K562 (cell line): Measurements from ENCODE around the gene PLXNA2. TPM values are rescaled to one million over a fixed set of nuclear protein-coding genes. Genes with fewer than 3 reads are reported as not detected.

Source experiments
- HMG20B ChIP-seq: fragments of 250-450 bp; sonication (Bioruptor Pico); IDR thresholded peaks from 2 replicates; pipeline ENCODE4 v1.5.0; 2021; ENCODE audit warnings: mild to moderate bottlenecking
- PTBP1 ChIP-seq: fragments of 200-400 bp; formaldehyde crosslinking; IDR thresholded peaks from 2 replicates; pipeline ENCODE4 v1.6.1; 2017; ENCODE audit warnings: low read depth, low read length
- RBFOX2 ChIP-seq: fragments of 200-400 bp; formaldehyde crosslinking; IDR thresholded peaks from 2 replicates; pipeline ENCODE4 v1.6.1; 2017; ENCODE audit warnings: low read depth, mild to moderate bottlenecking, low read length, moderate library complexity
- SFPQ ChIP-seq: fragments of 200-400 bp; formaldehyde crosslinking; IDR thresholded peaks from 2 replicates; pipeline ENCODE4 v1.6.1; 2017; ENCODE audit warnings: mild to moderate bottlenecking, low read depth, low read length, moderate library complexity
- YBX1 ChIP-seq: fragments of 450-650 bp; IDR thresholded peaks from 2 replicates; pipeline ENCODE4 v1.7.1; 2016; ENCODE audit warnings: mild to moderate bottlenecking
- polyA plus RNA-seq, 8 experiments: library from polyadenylated mRNA; depleted of rRNA in 4 of 8; stranded (reverse) in 5 of 8; unstranded in 3 of 8; fragments of >200 nt; fragmentation: Nextera tagmentation in 2 of 8; fragmentation: Illumina TruSeq in 1 of 8; extraction: Ambion mirVana in 2 of 8; extraction: Trizol in 1 of 8; gene quantifications; 2 replicates each; pipeline versions ENCODE4 v1.2.1 to v1.2.3, GENCODE V29; 2011 to 2014; ENCODE audit warnings: inconsistent platforms in 1 of 8, missing spikeins in 1 of 8
- total RNA-seq, 7 experiments: library from RNA; depleted of rRNA in 6 of 7; stranded (reverse); fragments of >200 nt in 6 of 7; fragmentation: Illumina TruSeq in 2 of 7; extraction: Trizol in 2 of 7; gene quantifications; 2 replicates each; pipeline versions ENCODE4 v1.2.1 to v1.2.3, GENCODE V29; 2011 to 2021; ENCODE audit warnings: low replicate concordance in 1 of 7
- TF ChIP-seq, protein P1 (sequence below): sonication (generic); formaldehyde crosslinking; IDR thresholded peaks from 2 replicates; pipeline ENCODE4 v1.8.1; 2023; ENCODE audit warnings: missing genetic modification reagents, mild to moderate bottlenecking, borderline replicate concordance
- TF ChIP-seq, protein P2 (sequence below): sonication (generic); formaldehyde crosslinking; IDR thresholded peaks from 2 replicates; pipeline ENCODE4 v1.4.0; 2020; ENCODE audit warnings: mild to moderate bottlenecking, missing genetic modification reagents
- TF ChIP-seq, protein P3 (sequence below), 2 experiments: IDR thresholded peaks in 1 of 2; conservative IDR thresholded peaks in 1 of 2; 2 replicates each; pipeline ENCODE4 v1.6.1; 2016; ENCODE audit warnings: low read depth in 2 of 2, mild to moderate bottlenecking in 1 of 2, missing compliant biosample characterization in 1 of 2, missing genetic modification characterization in 1 of 2, moderate library complexity in 1 of 2
- TF ChIP-seq, protein P4 (sequence below): fragments of 450-650 bp; formaldehyde crosslinking; IDR thresholded peaks from 2 replicates; pipeline ENCODE4 v1.4.0; 2020; ENCODE audit warnings: mild to moderate bottlenecking, mixed read lengths
- TF ChIP-seq, protein P5 (sequence below): fragments of 450-650 bp; IDR thresholded peaks from 2 replicates; pipeline ENCODE4 v1.6.1; 2016; ENCODE audit warnings: borderline replicate concordance

PLXNA2 gene
- total and polyA plus RNA-seq, 9 of the 15 experiments (the other 6 are each of a cell fraction or from before 2014, with no cell fraction given): 0.01 to 1.3 (median 0.32) TPM

GRCh38 chr1:208206092-208206698, 38.0 kb downstream of the PLXNA2 start (continued):
- TF ChIP-seq, protein P1, sequence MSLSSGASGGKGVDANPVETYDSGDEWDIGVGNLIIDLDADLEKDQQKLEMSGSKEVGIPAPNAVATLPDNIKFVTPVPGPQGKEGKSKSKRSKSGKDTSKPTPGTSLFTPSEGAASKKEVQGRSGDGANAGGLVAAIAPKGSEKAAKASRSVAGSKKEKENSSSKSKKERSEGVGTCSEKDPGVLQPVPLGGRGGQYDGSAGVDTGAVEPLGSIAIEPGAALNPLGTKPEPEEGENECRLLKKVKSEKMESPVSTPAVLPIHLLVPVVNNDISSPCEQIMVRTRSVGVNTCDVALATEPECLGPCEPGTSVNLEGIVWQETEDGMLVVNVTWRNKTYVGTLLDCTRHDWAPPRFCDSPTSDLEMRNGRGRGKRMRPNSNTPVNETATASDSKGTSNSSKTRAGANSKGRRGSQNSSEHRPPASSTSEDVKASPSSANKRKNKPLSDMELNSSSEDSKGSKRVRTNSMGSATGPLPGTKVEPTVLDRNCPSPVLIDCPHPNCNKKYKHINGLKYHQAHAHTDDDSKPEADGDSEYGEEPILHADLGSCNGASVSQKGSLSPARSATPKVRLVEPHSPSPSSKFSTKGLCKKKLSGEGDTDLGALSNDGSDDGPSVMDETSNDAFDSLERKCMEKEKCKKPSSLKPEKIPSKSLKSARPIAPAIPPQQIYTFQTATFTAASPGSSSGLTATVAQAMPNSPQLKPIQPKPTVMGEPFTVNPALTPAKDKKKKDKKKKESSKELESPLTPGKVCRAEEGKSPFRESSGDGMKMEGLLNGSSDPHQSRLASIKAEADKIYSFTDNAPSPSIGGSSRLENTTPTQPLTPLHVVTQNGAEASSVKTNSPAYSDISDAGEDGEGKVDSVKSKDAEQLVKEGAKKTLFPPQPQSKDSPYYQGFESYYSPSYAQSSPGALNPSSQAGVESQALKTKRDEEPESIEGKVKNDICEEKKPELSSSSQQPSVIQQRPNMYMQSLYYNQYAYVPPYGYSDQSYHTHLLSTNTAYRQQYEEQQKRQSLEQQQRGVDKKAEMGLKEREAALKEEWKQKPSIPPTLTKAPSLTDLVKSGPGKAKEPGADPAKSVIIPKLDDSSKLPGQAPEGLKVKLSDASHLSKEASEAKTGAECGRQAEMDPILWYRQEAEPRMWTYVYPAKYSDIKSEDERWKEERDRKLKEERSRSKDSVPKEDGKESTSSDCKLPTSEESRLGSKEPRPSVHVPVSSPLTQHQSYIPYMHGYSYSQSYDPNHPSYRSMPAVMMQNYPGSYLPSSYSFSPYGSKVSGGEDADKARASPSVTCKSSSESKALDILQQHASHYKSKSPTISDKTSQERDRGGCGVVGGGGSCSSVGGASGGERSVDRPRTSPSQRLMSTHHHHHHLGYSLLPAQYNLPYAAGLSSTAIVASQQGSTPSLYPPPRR (CRISPR knock-in tag): no peak
- TF ChIP-seq RBFOX2: no peak
- no peak for TF ChIP-seq PTBP1
- TF ChIP-seq YBX1: no peak
- TF ChIP-seq, protein P2, sequence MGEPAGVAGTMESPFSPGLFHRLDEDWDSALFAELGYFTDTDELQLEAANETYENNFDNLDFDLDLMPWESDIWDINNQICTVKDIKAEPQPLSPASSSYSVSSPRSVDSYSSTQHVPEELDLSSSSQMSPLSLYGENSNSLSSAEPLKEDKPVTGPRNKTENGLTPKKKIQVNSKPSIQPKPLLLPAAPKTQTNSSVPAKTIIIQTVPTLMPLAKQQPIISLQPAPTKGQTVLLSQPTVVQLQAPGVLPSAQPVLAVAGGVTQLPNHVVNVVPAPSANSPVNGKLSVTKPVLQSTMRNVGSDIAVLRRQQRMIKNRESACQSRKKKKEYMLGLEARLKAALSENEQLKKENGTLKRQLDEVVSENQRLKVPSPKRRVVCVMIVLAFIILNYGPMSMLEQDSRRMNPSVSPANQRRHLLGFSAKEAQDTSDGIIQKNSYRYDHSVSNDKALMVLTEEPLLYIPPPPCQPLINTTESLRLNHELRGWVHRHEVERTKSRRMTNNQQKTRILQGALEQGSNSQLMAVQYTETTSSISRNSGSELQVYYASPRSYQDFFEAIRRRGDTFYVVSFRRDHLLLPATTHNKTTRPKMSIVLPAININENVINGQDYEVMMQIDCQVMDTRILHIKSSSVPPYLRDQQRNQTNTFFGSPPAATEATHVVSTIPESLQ (CRISPR knock-in tag): no peak
- TF ChIP-seq, protein P3, sequence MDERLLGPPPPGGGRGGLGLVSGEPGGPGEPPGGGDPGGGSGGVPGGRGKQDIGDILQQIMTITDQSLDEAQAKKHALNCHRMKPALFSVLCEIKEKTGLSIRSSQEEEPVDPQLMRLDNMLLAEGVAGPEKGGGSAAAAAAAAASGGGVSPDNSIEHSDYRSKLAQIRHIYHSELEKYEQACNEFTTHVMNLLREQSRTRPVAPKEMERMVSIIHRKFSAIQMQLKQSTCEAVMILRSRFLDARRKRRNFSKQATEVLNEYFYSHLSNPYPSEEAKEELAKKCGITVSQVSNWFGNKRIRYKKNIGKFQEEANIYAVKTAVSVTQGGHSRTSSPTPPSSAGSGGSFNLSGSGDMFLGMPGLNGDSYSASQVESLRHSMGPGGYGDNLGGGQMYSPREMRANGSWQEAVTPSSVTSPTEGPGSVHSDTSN (CRISPR knock-in tag; IDR thresholded peaks at IDR 0.05; ENCODE audit: low read depth): no peak
- TF ChIP-seq, protein P3 (tag; conservative IDR thresholded peaks at IDR 0.05; ENCODE audit: low read depth): peak; percentile 57
- TF ChIP-seq, protein P4, sequence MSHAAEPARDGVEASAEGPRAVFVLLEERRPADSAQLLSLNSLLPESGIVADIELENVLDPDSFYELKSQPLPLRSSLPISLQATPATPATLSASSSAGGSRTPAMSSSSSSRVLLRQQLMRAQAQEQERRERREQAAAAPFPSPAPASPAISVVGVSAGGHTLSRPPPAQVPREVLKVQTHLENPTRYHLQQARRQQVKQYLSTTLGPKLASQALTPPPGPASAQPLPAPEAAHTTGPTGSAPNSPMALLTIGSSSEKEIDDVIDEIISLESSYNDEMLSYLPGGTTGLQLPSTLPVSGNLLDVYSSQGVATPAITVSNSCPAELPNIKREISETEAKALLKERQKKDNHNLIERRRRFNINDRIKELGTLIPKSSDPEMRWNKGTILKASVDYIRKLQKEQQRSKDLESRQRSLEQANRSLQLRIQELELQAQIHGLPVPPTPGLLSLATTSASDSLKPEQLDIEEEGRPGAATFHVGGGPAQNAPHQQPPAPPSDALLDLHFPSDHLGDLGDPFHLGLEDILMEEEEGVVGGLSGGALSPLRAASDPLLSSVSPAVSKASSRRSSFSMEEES (CRISPR knock-in tag): peak; percentile 59
- no peak for TF ChIP-seq SFPQ
- TF ChIP-seq, protein P5, sequence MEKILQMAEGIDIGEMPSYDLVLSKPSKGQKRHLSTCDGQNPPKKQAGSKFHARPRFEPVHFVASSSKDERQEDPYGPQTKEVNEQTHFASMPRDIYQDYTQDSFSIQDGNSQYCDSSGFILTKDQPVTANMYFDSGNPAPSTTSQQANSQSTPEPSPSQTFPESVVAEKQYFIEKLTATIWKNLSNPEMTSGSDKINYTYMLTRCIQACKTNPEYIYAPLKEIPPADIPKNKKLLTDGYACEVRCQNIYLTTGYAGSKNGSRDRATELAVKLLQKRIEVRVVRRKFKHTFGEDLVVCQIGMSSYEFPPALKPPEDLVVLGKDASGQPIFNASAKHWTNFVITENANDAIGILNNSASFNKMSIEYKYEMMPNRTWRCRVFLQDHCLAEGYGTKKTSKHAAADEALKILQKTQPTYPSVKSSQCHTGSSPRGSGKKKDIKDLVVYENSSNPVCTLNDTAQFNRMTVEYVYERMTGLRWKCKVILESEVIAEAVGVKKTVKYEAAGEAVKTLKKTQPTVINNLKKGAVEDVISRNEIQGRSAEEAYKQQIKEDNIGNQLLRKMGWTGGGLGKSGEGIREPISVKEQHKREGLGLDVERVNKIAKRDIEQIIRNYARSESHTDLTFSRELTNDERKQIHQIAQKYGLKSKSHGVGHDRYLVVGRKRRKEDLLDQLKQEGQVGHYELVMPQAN: no peak
- TF ChIP-seq HMG20B (CRISPR knock-in tag): no peak
